WTC11 (cell line): Measurements from ENCODE around the gene PAFAH2. TPM values are rescaled to one million over a fixed set of nuclear protein-coding genes. Genes with fewer than 3 reads are reported as not detected.

Experiments used
- ATAC-seq: fragments of 200-7000 bp; cut with Tn5 transposase; 2 replicates; pipeline ENCODE4 v1.10.0; 2021; ENCODE audit warnings: mild to moderate bottlenecking, moderate library complexity
- CTCF ChIA-PET: fragments of 300-600 bp; sonication (Branson Sonifier 250); formaldehyde crosslinking; loops from one replicate; lab custom pipeline; 2021; ENCODE audit warnings: antibody characterized with exemption; lab: Charles Lee
- POLR2A ChIA-PET: fragments of 350-600 bp; sonication (Branson Sonifier 250); formaldehyde crosslinking; loops from one replicate; lab custom pipeline; 2021; ENCODE audit warnings: antibody characterized with exemption; lab: Charles Lee
- DNase-seq: peaks from one replicate; pipeline ENCODE4 v3.0.0; 2021; ENCODE audit warnings: low spot score
- H3K27ac Mint-ChIP-seq: 2 replicates; pipeline ENCODE4 v1.8.0; 2021; ENCODE audit warnings: mixed read lengths
- H3K27me3 Mint-ChIP-seq: 2 replicates; pipeline ENCODE4 v1.8.0; 2021; ENCODE audit warnings: low read depth, mild to moderate bottlenecking, moderate library complexity, mixed read lengths
- H3K36me3 Mint-ChIP-seq: 2 replicates; pipeline ENCODE4 v1.8.0; 2021; ENCODE audit warnings: mixed read lengths
- H3K4me1 Mint-ChIP-seq: 2 replicates; pipeline ENCODE4 v1.8.0; 2022; ENCODE audit warnings: mixed read lengths
- H3K4me3 Mint-ChIP-seq: 2 replicates; pipeline ENCODE4 v1.8.0; 2021; ENCODE audit warnings: mild to moderate bottlenecking, moderate library complexity, mixed read lengths
- H3K9me3 Mint-ChIP-seq: 2 replicates; pipeline ENCODE4 v1.8.0; 2021; ENCODE audit warnings: mixed read lengths
- AFF4 ChIP-seq: sonication (generic); formaldehyde crosslinking; IDR thresholded peaks from 2 replicates; pipeline ENCODE4 v1.8.1; 2023; ENCODE audit warnings: mild to moderate bottlenecking, missing genetic modification reagents, borderline replicate concordance
- ATF6 ChIP-seq: sonication (generic); formaldehyde crosslinking; IDR thresholded peaks from 2 replicates; pipeline ENCODE4 v1.8.1; 2023; ENCODE audit warnings: mild to moderate bottlenecking, missing genetic modification reagents
- GABPB1 ChIP-seq: sonication (generic); formaldehyde crosslinking; IDR thresholded peaks from 2 replicates; pipeline ENCODE4 v1.8.1; 2023; ENCODE audit warnings: mild to moderate bottlenecking, missing genetic modification reagents
- GTF2I ChIP-seq: fragments of 250-450 bp; sonication (Bioruptor Pico); conservative IDR thresholded peaks from 2 replicates; pipeline ENCODE4 v1.4.0; 2021; ENCODE audit warnings: mild to moderate bottlenecking
- HMGA2 ChIP-seq: fragments of 250-450 bp; sonication (Bioruptor Pico); IDR thresholded peaks from 2 replicates; pipeline ENCODE4 v1.4.0; 2021; ENCODE audit warnings: mild to moderate bottlenecking, moderate library complexity
- OVOL2 ChIP-seq: fragments of 250-450 bp; sonication (Bioruptor Pico); IDR thresholded peaks from 2 replicates; pipeline ENCODE4 v1.9.0; 2021; ENCODE audit warnings: mild to moderate bottlenecking, borderline replicate concordance
- SOX15 ChIP-seq: fragments of 250-450 bp; sonication (Bioruptor Pico); IDR thresholded peaks from 2 replicates; pipeline ENCODE4 v1.9.0; 2021; ENCODE audit warnings: mild to moderate bottlenecking
- TCF7 ChIP-seq: sonication (generic); formaldehyde crosslinking; IDR thresholded peaks from 2 replicates; pipeline ENCODE4 v1.8.0; 2022; ENCODE audit warnings: mild to moderate bottlenecking, low read depth, missing genetic modification reagents, moderate library complexity
- ZNF263 ChIP-seq: sonication (generic); formaldehyde crosslinking; IDR thresholded peaks from 2 replicates; pipeline ENCODE4 v1.8.1; 2022; ENCODE audit warnings: low read depth, mild to moderate bottlenecking, moderate library complexity, missing genetic modification reagents
- total RNA-seq: library from RNA; stranded (reverse); gene quantifications from 3 replicates; pipeline ENCODE4 v1.2.3, GENCODE V29; 2021
- TF ChIP-seq, protein P1 (sequence below): sonication (generic); formaldehyde crosslinking; IDR thresholded peaks from 2 replicates; pipeline ENCODE4 v1.8.1; 2023; ENCODE audit warnings: mild to moderate bottlenecking, missing genetic modification reagents, moderate library complexity
- TF ChIP-seq, protein P2 (sequence below): fragments of 250-450 bp; sonication (Bioruptor Pico); IDR thresholded peaks from 2 replicates; pipeline ENCODE4 v1.9.0; 2021; ENCODE audit warnings: mild to moderate bottlenecking, borderline replicate concordance

The PAFAH2 gene
- total RNA-seq, 1 experiment from 2014 or later: 11.5 TPM

GRCh38 chr1:25994402-25995150 is 3.3 kb downstream of the PAFAH2 start:
- ChIA-PET POLR2A (no interaction called here), CTCF (interaction anchor here (1.0 to 2.3 kb wide), 2 partner anchors 8 to 99 kb away, joined by 6 to 22 read pairs; no protein-coding TSS in a partner anchor)
- TF ChIP-seq ZNF263 (CRISPR knock-in tag): no peak
- TF ChIP-seq OVOL2 (CRISPR knock-in tag): no peak
- no peak for TF ChIP-seq TCF7 (CRISPR knock-in tag)
- TF ChIP-seq, protein P1, sequence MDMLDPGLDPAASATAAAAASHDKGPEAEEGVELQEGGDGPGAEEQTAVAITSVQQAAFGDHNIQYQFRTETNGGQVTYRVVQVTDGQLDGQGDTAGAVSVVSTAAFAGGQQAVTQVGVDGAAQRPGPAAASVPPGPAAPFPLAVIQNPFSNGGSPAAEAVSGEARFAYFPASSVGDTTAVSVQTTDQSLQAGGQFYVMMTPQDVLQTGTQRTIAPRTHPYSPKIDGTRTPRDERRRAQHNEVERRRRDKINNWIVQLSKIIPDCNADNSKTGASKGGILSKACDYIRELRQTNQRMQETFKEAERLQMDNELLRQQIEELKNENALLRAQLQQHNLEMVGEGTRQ (CRISPR knock-in tag): no peak
- TF ChIP-seq, protein P2, sequence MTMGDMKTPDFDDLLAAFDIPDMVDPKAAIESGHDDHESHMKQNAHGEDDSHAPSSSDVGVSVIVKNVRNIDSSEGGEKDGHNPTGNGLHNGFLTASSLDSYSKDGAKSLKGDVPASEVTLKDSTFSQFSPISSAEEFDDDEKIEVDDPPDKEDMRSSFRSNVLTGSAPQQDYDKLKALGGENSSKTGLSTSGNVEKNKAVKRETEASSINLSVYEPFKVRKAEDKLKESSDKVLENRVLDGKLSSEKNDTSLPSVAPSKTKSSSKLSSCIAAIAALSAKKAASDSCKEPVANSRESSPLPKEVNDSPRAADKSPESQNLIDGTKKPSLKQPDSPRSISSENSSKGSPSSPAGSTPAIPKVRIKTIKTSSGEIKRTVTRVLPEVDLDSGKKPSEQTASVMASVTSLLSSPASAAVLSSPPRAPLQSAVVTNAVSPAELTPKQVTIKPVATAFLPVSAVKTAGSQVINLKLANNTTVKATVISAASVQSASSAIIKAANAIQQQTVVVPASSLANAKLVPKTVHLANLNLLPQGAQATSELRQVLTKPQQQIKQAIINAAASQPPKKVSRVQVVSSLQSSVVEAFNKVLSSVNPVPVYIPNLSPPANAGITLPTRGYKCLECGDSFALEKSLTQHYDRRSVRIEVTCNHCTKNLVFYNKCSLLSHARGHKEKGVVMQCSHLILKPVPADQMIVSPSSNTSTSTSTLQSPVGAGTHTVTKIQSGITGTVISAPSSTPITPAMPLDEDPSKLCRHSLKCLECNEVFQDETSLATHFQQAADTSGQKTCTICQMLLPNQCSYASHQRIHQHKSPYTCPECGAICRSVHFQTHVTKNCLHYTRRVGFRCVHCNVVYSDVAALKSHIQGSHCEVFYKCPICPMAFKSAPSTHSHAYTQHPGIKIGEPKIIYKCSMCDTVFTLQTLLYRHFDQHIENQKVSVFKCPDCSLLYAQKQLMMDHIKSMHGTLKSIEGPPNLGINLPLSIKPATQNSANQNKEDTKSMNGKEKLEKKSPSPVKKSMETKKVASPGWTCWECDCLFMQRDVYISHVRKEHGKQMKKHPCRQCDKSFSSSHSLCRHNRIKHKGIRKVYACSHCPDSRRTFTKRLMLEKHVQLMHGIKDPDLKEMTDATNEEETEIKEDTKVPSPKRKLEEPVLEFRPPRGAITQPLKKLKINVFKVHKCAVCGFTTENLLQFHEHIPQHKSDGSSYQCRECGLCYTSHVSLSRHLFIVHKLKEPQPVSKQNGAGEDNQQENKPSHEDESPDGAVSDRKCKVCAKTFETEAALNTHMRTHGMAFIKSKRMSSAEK (CRISPR knock-in tag): no peak
- no peak for TF ChIP-seq GABPB1 (CRISPR knock-in tag)
- no peak for TF ChIP-seq SOX15 (CRISPR knock-in tag)
- TF ChIP-seq HMGA2 (CRISPR knock-in tag): no peak
- TF ChIP-seq AFF4 (CRISPR knock-in tag): no peak
- no peak for TF ChIP-seq GTF2I (CRISPR knock-in tag)
- TF ChIP-seq ATF6 (CRISPR knock-in tag): no peak
- H3K4me3 Mint-ChIP-seq: no peak overlapping the region
- H3K4me1 Mint-ChIP-seq: peaks cover 23% of the 10 kb centered on the region
- no peaks in the 10 kb centered on the region for H3K9me3 Mint-ChIP-seq
- DNase-seq: no peak
- H3K36me3 Mint-ChIP-seq: no peaks in the 10 kb centered on the region
- H3K27me3 Mint-ChIP-seq: no peaks in the 10 kb centered on the region
- H3K27ac Mint-ChIP-seq: no peak overlapping the region
- ATAC-seq: no peak
